K562 (cell line): ENCODE data around the gene CALM1. TPM values are rescaled to one million over a fixed set of nuclear protein-coding genes. Genes with fewer than 3 reads are reported as not detected.

Experiments used
- ATAC-seq: fragments of 200-7000 bp; cut with Tn5 transposase; 3 replicates; pipeline ENCODE4 v1.9.1; 2020; ENCODE audit warnings: moderate library complexity
- BruUV-seq: library from RNA; stranded (reverse); fragments of 400-500 nt; replicated peaks from 2 replicates; lab custom pipeline; 2021; lab: Mats Ljungman, UMichigan
- CTCF ChIA-PET: fragments of 300-600 bp; formaldehyde crosslinking; extraction: SDS; loops from one replicate; lab custom pipeline; 2021; ENCODE audit warnings: low intra/inter-chr PET ratio; lab: Yijun Ruan, JAX
- POLR2A ChIA-PET: fragments of 300-600, 350-650 bp; sonication (Branson Sonifier 250); formaldehyde crosslinking; extraction: SDS; loops from one replicate; lab custom pipeline; 2021; ENCODE audit warnings: antibody characterized with exemption, inconsistent platforms; lab: Yijun Ruan, JAX
- DNase-seq, 4 experiments: peaks; one replicate each; pipeline versions ENCODE4 v3.0.0 to v3.0.0-alpha.2; 2011 to 2018; ENCODE audit warnings: low spot score in 3 of 4, mixed read lengths in 3 of 4; ENCODE audit errors: extremely low read depth in 1 of 4
- FAIRE-seq: peaks from 2 replicates; lab custom pipeline; 2011; peaks lifted over from hg19 to GRCh38; lab: Jason Lieb, UNC
- H2AFZ ChIP-seq: 2 replicates; pipeline ENCODE4 v1.6.0; 2011; ENCODE audit warnings: low read depth, low read length, control low read depth, inconsistent platforms
- H3K27ac ChIP-seq: fragments of 200-600 bp; 3 replicates; pipeline ENCODE4 v1.8.0; 2011; ENCODE audit warnings: low read depth, mild to moderate bottlenecking, control low read depth, inconsistent platforms, low read length, moderate library complexity, mixed read lengths; ENCODE audit errors: extremely low read depth
- H3K27me3 ChIP-seq, 2 experiments: fragments of 300-600 bp in 1 of 2; 2 replicates in 1 of 2; 3 replicates in 1 of 2; pipeline versions ENCODE4 v1.6.0 to v1.8.0; 2011; ENCODE audit warnings: inconsistent platforms in 2 of 2, low read length in 2 of 2, mild to moderate bottlenecking in 1 of 2, mixed read lengths in 1 of 2, moderate library complexity in 1 of 2; ENCODE audit not compliant: control insufficient read depth in 2 of 2, insufficient read depth in 2 of 2
- H3K36me3 ChIP-seq: fragments of 300-600 bp; 3 replicates; pipeline ENCODE4 v1.8.0; 2011; ENCODE audit warnings: mild to moderate bottlenecking, low read length, inconsistent platforms; ENCODE audit not compliant: control insufficient read depth, insufficient read depth
- H3K4me1 ChIP-seq, 2 experiments: fragments of 200-600 bp in 1 of 2; replicated peaks in 1 of 2; 2 replicates in 1 of 2; 3 replicates in 1 of 2; pipeline versions ENCODE4 v1.5.1 to v1.8.0; 2011; ENCODE audit warnings: inconsistent platforms in 2 of 2, low read length in 2 of 2, mild to moderate bottlenecking in 1 of 2, mixed read lengths in 1 of 2, moderate library complexity in 1 of 2; ENCODE audit not compliant: control insufficient read depth in 2 of 2, insufficient read depth in 2 of 2
- H3K4me2 ChIP-seq: 2 replicates; pipeline ENCODE4 v1.6.1; 2011; ENCODE audit warnings: low read length, control low read depth, inconsistent platforms, mixed read lengths; ENCODE audit not compliant: insufficient read depth
- H3K4me3 ChIP-seq: fragments of 200-600 bp; sonication (generic), shearing (Covaris generic); 2 replicates; pipeline ENCODE4 v1.5.1; 2016; ENCODE audit warnings: control low read depth, inconsistent platforms
- H3K79me2 ChIP-seq: fragments of 200-600 bp; 3 replicates; pipeline ENCODE4 v1.8.0; 2011; ENCODE audit warnings: low read length, inconsistent platforms; ENCODE audit not compliant: control insufficient read depth, insufficient read depth
- H3K9ac ChIP-seq, 2 experiments: 2 replicates each; pipeline versions ENCODE4 v1.6.0 to v1.6.1; 2011; ENCODE audit warnings: low read depth in 2 of 2, low read length in 2 of 2, control low read depth in 1 of 2, inconsistent platforms in 1 of 2, mild to moderate bottlenecking in 1 of 2, mixed read lengths in 1 of 2; ENCODE audit not compliant: insufficient read depth in 1 of 2
- H3K9me1 ChIP-seq: one replicate; pipeline ENCODE4 v1.6.0; 2011; ENCODE audit warnings: inconsistent platforms, mild to moderate bottlenecking, low read length, moderate library complexity; ENCODE audit not compliant: control insufficient read depth, insufficient read depth
- H3K9me3 ChIP-seq: replicated peaks from 2 replicates; pipeline ENCODE4 v1.5.1; 2011; ENCODE audit warnings: low read depth, low read length, inconsistent platforms; ENCODE audit not compliant: control insufficient read depth, insufficient read depth
- H4K20me1 ChIP-seq: replicated peaks from 2 replicates; pipeline ENCODE4 v1.6.1; 2011; ENCODE audit warnings: low read length, inconsistent platforms, mixed read lengths; ENCODE audit not compliant: control insufficient read depth, insufficient read depth
- BDP1 ChIP-seq: IDR thresholded peaks from 3 replicates; pipeline ENCODE4 v1.6.1; 2011; ENCODE audit not compliant: insufficient read length, insufficient read depth
- CBFA2T2 ChIP-seq: fragments of 450-650 bp; conservative IDR thresholded peaks from 2 replicates; pipeline ENCODE4 v1.6.1; 2017; ENCODE audit warnings: mild to moderate bottlenecking
- CEBPB ChIP-seq: fragments of 450-650 bp; IDR thresholded peaks from 2 replicates; pipeline ENCODE4 v1.6.1; 2016; ENCODE audit warnings: missing genetic modification characterization, missing compliant biosample characterization
- CEBPG ChIP-seq, 3 experiments: fragments of 200-800 bp in 1 of 3; sonication (Bioruptor generic) in 1 of 3; sonication (generic) in 1 of 3; formaldehyde crosslinking in 1 of 3; IDR thresholded peaks in 2 of 3; conservative IDR thresholded peaks in 1 of 3; 2 replicates each; pipeline versions ENCODE4 v1.6.1 to v1.8.0; 2016 to 2022; ENCODE audit warnings: missing compliant biosample characterization in 2 of 3, missing genetic modification characterization in 2 of 3, mild to moderate bottlenecking in 1 of 3, missing genetic modification reagents in 1 of 3
- RBFOX2 ChIP-seq: fragments of 200-400 bp; formaldehyde crosslinking; IDR thresholded peaks from 2 replicates; pipeline ENCODE4 v1.6.1; 2017; ENCODE audit warnings: low read depth, mild to moderate bottlenecking, low read length, moderate library complexity
- TRIM24 ChIP-seq, 2 experiments: fragments of 450-650 bp; IDR thresholded peaks; 2 replicates each; pipeline ENCODE4 v1.6.1; 2016
- ZNF347 ChIP-seq: fragments of 450-650 bp; formaldehyde crosslinking; IDR thresholded peaks from 2 replicates; pipeline ENCODE4 v1.4.0; 2020; ENCODE audit warnings: low read depth, mild to moderate bottlenecking, moderate library complexity
- WGBS: fragments of 100-300 bp; shearing (Covaris generic); methylation state at CpG from one replicate; pipeline ENCODE4 v1.1.6; 2016; ENCODE audit warnings: low coverage, mixed read lengths; ENCODE audit not compliant: insufficient coverage; ENCODE audit errors: missing lambda C conversion rate; 5-methylcytosine and 5-hydroxymethylcytosine counted together
- in situ Hi-C: fragments of 300-500 bp; cut with MboI; formaldehyde crosslinking; loops from 4 replicates; pipeline ENCODE4 v1.15.0; 2018; ENCODE audit warnings: inconsistent platforms, mixed read lengths
- intact Hi-C: fragments of 100-400 bp; cut with micrococcal nuclease; formaldehyde crosslinking; loops from 2 replicates; pipeline ENCODE4 v1.14.2; 2022
- polyA plus RNA-seq, 8 experiments: library from polyadenylated mRNA; depleted of rRNA in 4 of 8; stranded (reverse) in 5 of 8; unstranded in 3 of 8; fragments of >200 nt; fragmentation: Nextera tagmentation in 2 of 8; fragmentation: Illumina TruSeq in 1 of 8; extraction: Ambion mirVana in 2 of 8; extraction: Trizol in 1 of 8; gene quantifications; 2 replicates each; pipeline versions ENCODE4 v1.2.1 to v1.2.3, GENCODE V29; 2011 to 2014; ENCODE audit warnings: inconsistent platforms in 1 of 8, missing spikeins in 1 of 8
- total RNA-seq, 7 experiments: library from RNA; depleted of rRNA in 6 of 7; stranded (reverse); fragments of >200 nt in 6 of 7; fragmentation: Illumina TruSeq in 2 of 7; extraction: Trizol in 2 of 7; gene quantifications; 2 replicates each; pipeline versions ENCODE4 v1.2.1 to v1.2.3, GENCODE V29; 2011 to 2021; ENCODE audit warnings: low replicate concordance in 1 of 7

Gene CALM1
- total and polyA plus RNA-seq, 9 of the 15 experiments (the other 6 are each of a cell fraction or from before 2014, with no cell fraction given): 48.0 to 269 (median 158) TPM

- no peak for TF ChIP-seq CBFA2T2
- TF ChIP-seq ZNF347 (CRISPR knock-in tag): no peak
- no peak for TF ChIP-seq BDP1
- no peak for TF ChIP-seq TRIM24 (IDR thresholded peaks at IDR 0.05)
- TF ChIP-seq, all 486 proteins: peak for 0
These were observed 46.6 kb downstream of the CALM1 start (continued) for GRCh38 chr14:90443161-90444076.

GRCh38 chr14:90444077-90444696, 47.4 kb downstream of the CALM1 start:
- Histone ChIP-seq H3K9ac (no peak overlapping the region), H3K4me3 (no peak overlapping the region), H3K9me1 (no peaks in the 10 kb centered on the region), H4K20me1 (no peaks in the 10 kb centered on the region), H3K36me3 (no peaks in the 10 kb centered on the region), H3K79me2 (no peaks in the 10 kb centered on the region), H3K4me2 (no peak overlapping the region), H3K27ac (no peak overlapping the region), H3K4me1 (no peaks in the 10 kb centered on the region), H2AFZ (no peak overlapping the region), H3K9me3 (0 out of 2 replicates have a peak, but pooled peaks cover 3% of the 10 kb centered on the region), H3K27me3 (peaks cover 0 to 5% of the 10 kb centered on the region in 2 experiments; a peak in 2 of 5 replicates)
- CTCF ChIA-PET: no interaction called here
- WGBS: 20% methylated on average over 5 of the region's 6 CpGs
- no peak for DNase-seq
- no peak for ATAC-seq
- intact Hi-C loops: no loop called here
- POLR2A ChIA-PET: interaction anchor here (0.9 to 1.4 kb wide), 2 partner anchors 11 to 14 kb away, joined by 3 to 5 read pairs; no protein-coding TSS in a partner anchor
- in situ Hi-C loops: no loop called here
- TF ChIP-seq CEBPB: peak; percentile 91
- TF ChIP-seq CEBPG (CRISPR knock-in tag; IDR thresholded peaks at IDR 0.05): no peak
- TF ChIP-seq CEBPG (tag; conservative IDR thresholded peaks at IDR 0.05 in 1 of 2, IDR thresholded peaks at IDR 0.05 in 1 of 2): peak; percentile 77 to 85
- TF ChIP-seq RBFOX2: no peak
- FAIRE-seq: no peak
- no TSS peak for BruUV-seq
